OCI-LY3 (cell line): Measurements from ENCODE around the gene DUSP7.

ENCODE experiments used
- H2AFZ ChIP-seq: fragments of 200-600, 300-600 bp; shearing (Covaris generic); 2 replicates; pipeline ENCODE4 v1.6.0; 2014; ENCODE audit warnings: antibody characterized with exemption, low read depth, low read length
- H3K27ac ChIP-seq: fragments of 200-600, 300-600 bp; sonication (generic); 2 replicates; pipeline ENCODE4 v1.5.1; 2014; ENCODE audit warnings: mild to moderate bottlenecking, low read length, moderate library complexity, mixed read lengths
- H3K27me3 ChIP-seq: fragments of 200-600, 300-600 bp; sonication (generic); 2 replicates; pipeline ENCODE4 v1.6.1; 2014; ENCODE audit warnings: low read depth, low read length, mixed read lengths
- H3K36me3 ChIP-seq: fragments of 200-600, 300-600 bp; sonication (generic); replicated peaks from 2 replicates; pipeline ENCODE3; 2014; ENCODE audit warnings: low read depth, low read length, mixed read lengths
- H3K4me1 ChIP-seq: fragments of 300-600, 200-600 bp; sonication (generic); 2 replicates; pipeline ENCODE4 v1.6.1; 2014; ENCODE audit warnings: low read length, mixed read lengths
- H3K4me2 ChIP-seq: fragments of 200-600, 300-600 bp; sonication (generic); 2 replicates; pipeline ENCODE4 v1.6.1; 2014; ENCODE audit warnings: low read length, mixed read lengths
- H3K4me3 ChIP-seq: fragments of 300-600, 200-600 bp; sonication (generic); 2 replicates; pipeline ENCODE4 v1.5.1; 2014; ENCODE audit warnings: antibody characterized with exemption, mild to moderate bottlenecking, low read length, moderate library complexity
- H3K79me2 ChIP-seq: fragments of 300-600, 200-600 bp; shearing (Covaris generic); 2 replicates; pipeline ENCODE4 v1.6.1; 2014; ENCODE audit warnings: mild to moderate bottlenecking, low read length, mixed read lengths
- H3K9ac ChIP-seq: fragments of 300-600, 200-600 bp; shearing (Covaris generic); 2 replicates; pipeline ENCODE4 v1.6.0; 2014; ENCODE audit warnings: mild to moderate bottlenecking, low read length, moderate library complexity
- H3K9me3 ChIP-seq: fragments of 200-600, 300-600 bp; shearing (Covaris generic); 2 replicates; pipeline ENCODE4 v1.6.1; 2014; ENCODE audit warnings: low read length, mixed read lengths; ENCODE audit not compliant: insufficient read depth
- H4K20me1 ChIP-seq: fragments of 200-600, 300-600 bp; sonication (generic); 2 replicates; pipeline ENCODE4 v1.6.1; 2016; ENCODE audit warnings: low read length, mixed read lengths; ENCODE audit not compliant: insufficient read depth
- EZH2phosphoT487 ChIP-seq: fragments of 200-600 bp; shearing (Covaris generic); IDR thresholded peaks from 2 replicates; pipeline ENCODE4 v1.6.1; 2018; ENCODE audit warnings: antibody characterized with exemption, mixed run types, low read depth
- TF ChIP-seq, protein P1 (sequence below): fragments of 200-600, 300-600 bp; sonication (generic); IDR thresholded peaks from 2 replicates; pipeline ENCODE4 v1.5.1; 2014; ENCODE audit warnings: antibody characterized with exemption, low read length, low read depth

The DUSP7 gene

DNA sequence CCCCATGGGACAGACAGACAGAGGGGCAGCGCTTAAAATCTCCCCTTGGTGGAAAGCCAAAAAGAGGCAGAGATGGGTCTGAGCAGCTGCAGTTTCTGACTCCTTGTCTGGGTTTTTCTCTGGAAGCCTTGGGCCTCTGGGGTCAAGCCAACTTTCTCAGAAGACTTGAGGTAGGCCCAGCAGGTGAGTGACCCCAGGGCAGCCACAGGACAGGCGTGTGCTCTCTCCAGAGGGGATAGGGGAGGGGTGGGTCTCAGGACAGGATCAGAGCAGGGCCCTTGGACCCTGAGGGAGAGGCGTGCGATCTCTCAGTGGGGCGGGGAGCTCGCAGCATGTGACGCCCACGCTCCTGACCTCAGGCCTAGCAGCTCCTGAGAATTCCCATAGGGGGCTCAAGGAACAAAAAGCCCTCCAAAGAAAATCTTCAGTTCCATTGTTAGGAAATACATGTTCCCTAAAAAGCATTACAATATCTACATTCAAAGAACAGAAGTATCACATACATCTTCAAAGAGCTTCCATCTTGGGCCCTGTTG lies 34.6 kb upstream of the DUSP7 start:
- no peak overlapping the region for H3K27ac ChIP-seq
- H3K36me3 ChIP-seq = no peaks in the 10 kb centered on the region
- no peak overlapping the region for H3K4me2 ChIP-seq
- TF ChIP-seq, protein P1, sequence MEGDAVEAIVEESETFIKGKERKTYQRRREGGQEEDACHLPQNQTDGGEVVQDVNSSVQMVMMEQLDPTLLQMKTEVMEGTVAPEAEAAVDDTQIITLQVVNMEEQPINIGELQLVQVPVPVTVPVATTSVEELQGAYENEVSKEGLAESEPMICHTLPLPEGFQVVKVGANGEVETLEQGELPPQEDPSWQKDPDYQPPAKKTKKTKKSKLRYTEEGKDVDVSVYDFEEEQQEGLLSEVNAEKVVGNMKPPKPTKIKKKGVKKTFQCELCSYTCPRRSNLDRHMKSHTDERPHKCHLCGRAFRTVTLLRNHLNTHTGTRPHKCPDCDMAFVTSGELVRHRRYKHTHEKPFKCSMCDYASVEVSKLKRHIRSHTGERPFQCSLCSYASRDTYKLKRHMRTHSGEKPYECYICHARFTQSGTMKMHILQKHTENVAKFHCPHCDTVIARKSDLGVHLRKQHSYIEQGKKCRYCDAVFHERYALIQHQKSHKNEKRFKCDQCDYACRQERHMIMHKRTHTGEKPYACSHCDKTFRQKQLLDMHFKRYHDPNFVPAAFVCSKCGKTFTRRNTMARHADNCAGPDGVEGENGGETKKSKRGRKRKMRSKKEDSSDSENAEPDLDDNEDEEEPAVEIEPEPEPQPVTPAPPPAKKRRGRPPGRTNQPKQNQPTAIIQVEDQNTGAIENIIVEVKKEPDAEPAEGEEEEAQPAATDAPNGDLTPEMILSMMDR = no peak
- no peak for TF ChIP-seq EZH2phosphoT487
- H3K4me3 ChIP-seq = no peak overlapping the region
- H3K9ac ChIP-seq = no peak overlapping the region
- no peaks in the 10 kb centered on the region for H3K9me3 ChIP-seq
- no peaks in the 10 kb centered on the region for H3K27me3 ChIP-seq
- no peaks in the 10 kb centered on the region for H3K79me2 ChIP-seq
- no peaks in the 10 kb centered on the region for H3K4me1 ChIP-seq
- no peaks in the 10 kb centered on the region for H4K20me1 ChIP-seq
- H2AFZ ChIP-seq = no peak overlapping the region

- Histone ChIP-seq H4K20me1 (no peaks in the 10 kb centered on the region), H2AFZ (no peak overlapping the region), H3K4me3 (no peak overlapping the region), H3K36me3 (no peaks in the 10 kb centered on the region), H3K4me1 (no peaks in the 10 kb centered on the region), H3K9me3 (no peaks in the 10 kb centered on the region), H3K9ac (no peak overlapping the region), H3K4me2 (no peak overlapping the region), H3K27ac (no peak overlapping the region), H3K79me2 (no peaks in the 10 kb centered on the region), H3K27me3 (no peaks in the 10 kb centered on the region)
- TF ChIP-seq EZH2phosphoT487 = no peak
- TF ChIP-seq, protein P1 = no peak
Measured at GRCh38 chr3:52090131-52090932, 34.0 kb upstream of the DUSP7 start.

DNA sequence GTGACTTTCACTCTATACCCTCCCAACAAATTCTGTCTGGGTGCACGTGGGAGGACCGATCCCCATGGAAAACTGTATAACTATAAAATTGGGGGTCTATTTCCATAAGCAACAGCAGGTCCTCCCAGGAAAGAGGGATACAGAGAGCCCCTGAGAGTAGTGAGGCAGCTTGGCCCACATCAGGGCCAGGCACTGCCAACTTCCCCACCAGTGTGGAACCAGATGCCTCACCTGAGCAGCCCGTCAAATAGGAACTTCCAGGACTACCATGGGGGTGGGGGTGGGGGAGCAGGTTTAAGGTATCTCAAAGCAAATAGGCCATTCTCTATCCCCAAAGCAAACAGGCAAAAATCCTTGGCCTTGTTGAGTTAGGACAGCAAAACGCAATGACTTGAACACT lies 33.3 kb upstream of the DUSP7 start:
- Histone ChIP-seq H4K20me1 (no peaks in the 10 kb centered on the region), H2AFZ (no peak overlapping the region), H3K9ac (no peak overlapping the region), H3K79me2 (no peaks in the 10 kb centered on the region), H3K27ac (no peak overlapping the region), H3K4me2 (no peak overlapping the region), H3K27me3 (no peaks in the 10 kb centered on the region), H3K9me3 (no peaks in the 10 kb centered on the region), H3K4me3 (no peak overlapping the region), H3K36me3 (no peaks in the 10 kb centered on the region), H3K4me1 (no peaks in the 10 kb centered on the region)
- TF ChIP-seq EZH2phosphoT487 = no peak
- TF ChIP-seq, protein P1 = no peak

GRCh38 chr3:52088445-52089367 lies 32.3 kb upstream of the DUSP7 start:
- no peak for TF ChIP-seq EZH2phosphoT487
- TF ChIP-seq, protein P1 = no peak

More at GRCh38 chr3:52088445-52089367, 32.3 kb upstream of the DUSP7 start:
- H3K79me2 ChIP-seq = no peaks in the 10 kb centered on the region
- H3K27me3 ChIP-seq = no peaks in the 10 kb centered on the region
- H3K4me1 ChIP-seq = no peaks in the 10 kb centered on the region
- no peak overlapping the region for H3K4me2 ChIP-seq
- no peak overlapping the region for H2AFZ ChIP-seq
- no peaks in the 10 kb centered on the region for H3K9me3 ChIP-seq
- H4K20me1 ChIP-seq = no peaks in the 10 kb centered on the region
- no peak overlapping the region for H3K27ac ChIP-seq
- no peaks in the 10 kb centered on the region for H3K36me3 ChIP-seq
- no peak overlapping the region for H3K4me3 ChIP-seq
- H3K9ac ChIP-seq = no peak overlapping the region
